ENCODE data around the gene NUDT22. TPM values are rescaled to one million over a fixed set of nuclear protein-coding genes. Genes with fewer than 3 reads are reported as not detected.

The NUDT22 gene
- total and polyA plus RNA-seq, 2 of the 8 experiments (the other 6 are each of a cell fraction or from before 2014, with no cell fraction given) = 43.4 to 69.0 TPM

DNA sequence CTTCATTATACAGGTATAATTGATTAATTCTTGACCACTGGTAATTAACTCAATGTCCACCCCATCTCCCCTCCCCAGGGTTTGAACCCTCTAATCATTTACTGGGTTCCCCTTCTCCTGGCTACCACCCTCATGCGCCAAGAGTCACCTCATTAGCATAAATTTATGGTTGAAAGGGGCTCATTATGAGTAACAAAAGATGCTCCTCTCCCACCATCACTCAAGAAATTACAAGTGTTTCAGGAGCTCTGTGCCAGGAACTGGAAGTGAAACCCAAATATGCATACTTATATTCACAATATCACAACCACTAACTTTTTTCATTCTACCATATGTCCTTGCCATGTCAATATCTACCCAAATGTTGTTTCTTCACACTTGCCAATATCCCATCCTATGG lies 47.9 kb upstream of the NUDT22 start:
- FAIRE-seq (no peak), DNase-seq (ENCODE audit: low read depth in 1 of 2, low spot score in 2 of 2) (no peak)
- CTCF ChIA-PET (ENCODE audit: partially characterized antibody) = no interaction called here
- no peak overlapping the region for H3K27ac ChIP-seq (ENCODE audit: low read depth, low read length)
- H3K23ac ChIP-seq (ENCODE audit: insufficient read length) = no peak overlapping the region
- no peak overlapping the region for H2AFZ ChIP-seq (ENCODE audit: low read length)
- no peak overlapping the region for H2BK5ac ChIP-seq (ENCODE audit: low read depth, low read length)
- H3K9me3 ChIP-seq (ENCODE audit: insufficient read depth in 2 of 2, low read depth in 1 of 2, low read length in 1 of 2) = peaks cover 8 to 9% of the 10 kb centered on the region in 2 experiments; a peak in 2 of 4 replicates
- H3K79me2 ChIP-seq (ENCODE audit: control insufficient read depth in 1 of 2, insufficient read depth in 2 of 2, low read length in 2 of 2) = peaks cover 0 to 6% of the 10 kb centered on the region in 2 experiments; a peak in 1 of 4 replicates
- H2AK5ac ChIP-seq (ENCODE audit: low read depth, low read length) = no peak overlapping the region
- H3K27me3 ChIP-seq (replicated peaks in 1 of 4; ENCODE audit: control insufficient read depth in 3 of 4, extremely low read depth in 1 of 4, insufficient read depth in 3 of 4, low read length in 3 of 4) = no peaks in the 10 kb centered on the region
- H3K56ac ChIP-seq (replicated peaks; ENCODE audit: insufficient read length, low read depth, low read length) = no peak overlapping the region
- POLR2A ChIA-PET (ENCODE audit: partially characterized antibody) = interaction anchor here (4.2 kb wide), 1 partner anchor 14 kb away, joined by 33 read pairs; the partner anchor contains the start of gene MACROD1
- no peak overlapping the region for H2BK20ac ChIP-seq (ENCODE audit: low read length)
- no peak overlapping the region for H4K5ac ChIP-seq (ENCODE audit: insufficient read length, low read depth, low read length)
- 83% methylated on average over 1 of the region's 1 CpG; no CpG with 5 or more reads in 1 of the 2 experiments for WGBS, 2 experiments (ENCODE audit: extremely low coverage in 1 of 2, insufficient coverage in 1 of 2, insufficient read length in 1 of 2, insufficient replicate concordance in 2 of 2, low coverage in 1 of 2, low lambda C conversion rate in 2 of 2, missing lambda C conversion rate in 1 of 2)
- H3K9ac ChIP-seq (replicated peaks in 1 of 4; ENCODE audit: extremely low read depth in 1 of 4, low read depth in 3 of 4, low read length in 3 of 4) = no peak overlapping the region
- H3K4ac ChIP-seq (replicated peaks; ENCODE audit: insufficient read length, low read depth, low read length) = no peak overlapping the region
- H2BK12ac ChIP-seq (ENCODE audit: low read depth, low read length) = no peak overlapping the region
- H3K4me3 ChIP-seq (ENCODE audit: extremely low read depth in 1 of 4, insufficient read depth in 2 of 4, low read depth in 3 of 4, low read length in 4 of 4) = no peak overlapping the region
- H4K20me1 ChIP-seq (replicated peaks in 1 of 2; ENCODE audit: control insufficient read depth in 1 of 2, insufficient read depth in 2 of 2, low read length in 2 of 2) = peaks cover 1 to 7% of the 10 kb centered on the region in 2 experiments
- H3K79me1 ChIP-seq (ENCODE audit: low read depth, low read length) = no peaks in the 10 kb centered on the region; the same call in 1 of the 2 replicates
- H2BK15ac ChIP-seq (ENCODE audit: low read length) = no peak overlapping the region
- H3K4me1 ChIP-seq (replicated peaks in 1 of 4; ENCODE audit: control insufficient read depth in 3 of 4, insufficient read depth in 4 of 4, low read length in 3 of 4) = peaks cover 0 to 7% (median 0%) of the 10 kb centered on the region in 4 experiments; a peak in 3 of 7 replicates
- H3K4me2 ChIP-seq (ENCODE audit: insufficient read depth in 1 of 2, low read depth in 2 of 2, low read length in 2 of 2) = no peak overlapping the region
- no peaks in the 10 kb centered on the region for H3K23me2 ChIP-seq (ENCODE audit: low read depth, low read length)
- no peak overlapping the region for H4K91ac ChIP-seq (replicated peaks; ENCODE audit: insufficient read length, low read length)
- H3K14ac ChIP-seq (ENCODE audit: insufficient read length) = no peak overlapping the region
- H3K36me3 ChIP-seq (ENCODE audit: control insufficient read depth in 2 of 4, insufficient read depth in 4 of 4, low read length in 3 of 4) = peaks cover 0 to 7% (median under 1%) of the 10 kb centered on the region in 4 experiments; a peak in 2 of 8 replicates
- H4K8ac ChIP-seq (ENCODE audit: extremely low read depth, insufficient read depth, low read length) = no peak overlapping the region
- H2BK120ac ChIP-seq (replicated peaks; ENCODE audit: low read depth, low read length) = no peak overlapping the region
- H3K18ac ChIP-seq (ENCODE audit: extremely low read depth, low read length) = no peak overlapping the region
- no peak for TF ChIP-seq ATF3 (IDR thresholded peaks at IDR 0.05; ENCODE audit: insufficient read depth, low read depth, low read length)
- no peak for TF ChIP-seq TAF7 (optimal IDR thresholded peaks at IDR 0.05; ENCODE audit: borderline replicate concordance, low read depth, low read length)
- no peak for TF ChIP-seq SIN3A (conservative IDR thresholded peaks at IDR 0.05 in 1 of 2, IDR thresholded peaks at IDR 0.05 in 1 of 2; ENCODE audit: low read depth in 1 of 2, low read length in 2 of 2)
- no peak for TF ChIP-seq CHD1 (IDR thresholded peaks at IDR 0.05; ENCODE audit: low read depth, low read length)
- no peak for TF ChIP-seq KDM4A (IDR thresholded peaks at IDR 0.05; ENCODE audit: low read depth, low read length, severe bottlenecking)

Measured in H1 (cell line).